Neural progenitor cell (in vitro differentiated cells): ENCODE data around the gene PTPN22. TPM values are rescaled to one million over a fixed set of nuclear protein-coding genes. Genes with fewer than 3 reads are reported as not detected.

ENCODE experiments used
- DNase-seq: peaks from one replicate; pipeline ENCODE4 v3.0.0-alpha.2; 2016; ENCODE audit warnings: low spot score
- H2AFZ ChIP-seq: fragments of 200-600 bp; sonication (generic); replicated peaks from 2 replicates; pipeline ENCODE4 v1.6.1; 2016; ENCODE audit warnings: antibody characterized with exemption
- H3F3A ChIP-seq: fragments of 200-600 bp; sonication (generic); 2 replicates; pipeline ENCODE4 v1.6.1; 2016; ENCODE audit warnings: antibody characterized with exemption, low read depth
- H3K27ac ChIP-seq: fragments of 200-600 bp; sonication (generic); 2 replicates; pipeline ENCODE4 v1.5.1; 2016; ENCODE audit warnings: mild to moderate bottlenecking
- H3K27me3 ChIP-seq: fragments of 200-600 bp; sonication (generic); 2 replicates; pipeline ENCODE4 v1.6.1; 2016; ENCODE audit warnings: mild to moderate bottlenecking, moderate library complexity
- H3K36me3 ChIP-seq: fragments of 200-600 bp; sonication (generic); 2 replicates; pipeline ENCODE4 v1.5.1; 2016
- H3K4me1 ChIP-seq: fragments of 200-600 bp; sonication (generic); 2 replicates; pipeline ENCODE4 v1.6.1; 2016; ENCODE audit warnings: mixed run types
- H3K4me2 ChIP-seq: fragments of 200-600 bp; sonication (generic); 2 replicates; pipeline ENCODE4 v1.6.1; 2016
- H3K4me3 ChIP-seq: fragments of 200-600 bp; sonication (generic); 2 replicates; pipeline ENCODE4 v1.5.1; 2016
- H3K79me2 ChIP-seq: fragments of 200-600 bp; sonication (generic); 2 replicates; pipeline ENCODE4 v1.6.1; 2016; ENCODE audit warnings: low read depth
- H3K9ac ChIP-seq: fragments of 200-600 bp; sonication (generic); 2 replicates; pipeline ENCODE4 v1.6.1; 2016
- H3K9me3 ChIP-seq: fragments of 200-600 bp; sonication (generic); 2 replicates; pipeline ENCODE4 v1.5.1; 2016; ENCODE audit warnings: low read depth
- H4K20me1 ChIP-seq: fragments of 200-600 bp; sonication (generic); 2 replicates; pipeline ENCODE4 v1.6.1; 2016; ENCODE audit warnings: low read depth
- H3K27ac Mint-ChIP-seq: 3 replicates; pipeline ENCODE4 v1.8.0; 2021; ENCODE audit warnings: mixed read lengths
- H3K27me3 Mint-ChIP-seq: 2 replicates; pipeline ENCODE4 v1.8.0; 2022; ENCODE audit warnings: low read depth, mild to moderate bottlenecking, inconsistent platforms, moderate library complexity, mixed read lengths; ENCODE audit not compliant: insufficient read depth
- H3K36me3 Mint-ChIP-seq: 3 replicates; pipeline ENCODE4 v1.8.0; 2021; ENCODE audit warnings: mixed read lengths
- H3K4me1 Mint-ChIP-seq: 3 replicates; pipeline ENCODE4 v1.8.0; 2021; ENCODE audit warnings: mixed read lengths
- H3K4me3 Mint-ChIP-seq: 3 replicates; pipeline ENCODE4 v1.8.0; 2021; ENCODE audit warnings: mild to moderate bottlenecking, moderate library complexity, mixed read lengths
- H3K9me3 Mint-ChIP-seq: 3 replicates; pipeline ENCODE4 v1.8.0; 2020; ENCODE audit warnings: mixed read lengths
- EZH2 ChIP-seq: fragments of 200-600 bp; sonication (generic); IDR thresholded peaks from 2 replicates; pipeline ENCODE4 v1.6.1; 2017; ENCODE audit warnings: antibody characterized with exemption, mild to moderate bottlenecking, moderate library complexity
- EZH2phosphoT487 ChIP-seq: fragments of 200-600 bp; sonication (generic); IDR thresholded peaks from 2 replicates; pipeline ENCODE4 v1.6.1; 2017; ENCODE audit warnings: antibody characterized with exemption
- total RNA-seq: library from RNA; depleted of rRNA; stranded (reverse); fragments of >200 nt; gene quantifications from 2 replicates; pipeline ENCODE4 v1.2.3, GENCODE V29; 2015; ENCODE audit warnings: low replicate concordance
- TF ChIP-seq, protein P1 (sequence below): fragments of 200-600 bp; sonication (generic); IDR thresholded peaks from 2 replicates; pipeline ENCODE4 v1.5.1; 2017; ENCODE audit warnings: antibody characterized with exemption, mild to moderate bottlenecking

The PTPN22 gene
- total RNA-seq, 1 donor from 2014 or later: not detected

GRCh38 chr1:113874012-113874879 is 2.7 kb upstream of the PTPN22 start:
- Mint-ChIP-seq H3K4me3 (no peak overlapping the region), H3K27me3 (peaks cover 2% of the 10 kb centered on the region), H3K36me3 (no peaks in the 10 kb centered on the region), H3K9me3 (no peaks in the 10 kb centered on the region), H3K4me1 (no peaks in the 10 kb centered on the region), H3K27ac (no peak overlapping the region)
- Histone ChIP-seq H3K4me3 (no peak overlapping the region), H3K4me1 (no peaks in the 10 kb centered on the region), H3K79me2 (no peaks in the 10 kb centered on the region), H3K9me3 (no peaks in the 10 kb centered on the region), H3K27ac (no peak overlapping the region), H3K36me3 (no peaks in the 10 kb centered on the region), H2AFZ (peak overlapping the region; percentile 61), H3K9ac (no peak overlapping the region), H3K4me2 (no peak overlapping the region), H3K27me3 (no peaks in the 10 kb centered on the region), H3F3A (no peaks in the 10 kb centered on the region), H4K20me1 (no peaks in the 10 kb centered on the region)
- DNase-seq: peak; percentile 9
- TF ChIP-seq EZH2phosphoT487: no peak
- TF ChIP-seq EZH2: no peak
- TF ChIP-seq, protein P1, sequence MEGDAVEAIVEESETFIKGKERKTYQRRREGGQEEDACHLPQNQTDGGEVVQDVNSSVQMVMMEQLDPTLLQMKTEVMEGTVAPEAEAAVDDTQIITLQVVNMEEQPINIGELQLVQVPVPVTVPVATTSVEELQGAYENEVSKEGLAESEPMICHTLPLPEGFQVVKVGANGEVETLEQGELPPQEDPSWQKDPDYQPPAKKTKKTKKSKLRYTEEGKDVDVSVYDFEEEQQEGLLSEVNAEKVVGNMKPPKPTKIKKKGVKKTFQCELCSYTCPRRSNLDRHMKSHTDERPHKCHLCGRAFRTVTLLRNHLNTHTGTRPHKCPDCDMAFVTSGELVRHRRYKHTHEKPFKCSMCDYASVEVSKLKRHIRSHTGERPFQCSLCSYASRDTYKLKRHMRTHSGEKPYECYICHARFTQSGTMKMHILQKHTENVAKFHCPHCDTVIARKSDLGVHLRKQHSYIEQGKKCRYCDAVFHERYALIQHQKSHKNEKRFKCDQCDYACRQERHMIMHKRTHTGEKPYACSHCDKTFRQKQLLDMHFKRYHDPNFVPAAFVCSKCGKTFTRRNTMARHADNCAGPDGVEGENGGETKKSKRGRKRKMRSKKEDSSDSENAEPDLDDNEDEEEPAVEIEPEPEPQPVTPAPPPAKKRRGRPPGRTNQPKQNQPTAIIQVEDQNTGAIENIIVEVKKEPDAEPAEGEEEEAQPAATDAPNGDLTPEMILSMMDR: peak; percentile 35

GRCh38 chr1:113872219-113872935 is 865 bp upstream of the PTPN22 start:
- H3K9ac ChIP-seq: no peak overlapping the region
- no peaks in the 10 kb centered on the region for H3K27me3 ChIP-seq
- Mint-ChIP-seq H3K36me3 (no peaks in the 10 kb centered on the region), H3K27ac (no peak overlapping the region), H3K27me3 (peaks cover 2% of the 10 kb centered on the region), H3K9me3 (no peaks in the 10 kb centered on the region), H3K4me3 (no peak overlapping the region), H3K4me1 (no peaks in the 10 kb centered on the region)
- H3K79me2 ChIP-seq: no peaks in the 10 kb centered on the region
- no peaks in the 10 kb centered on the region for H3K4me1 ChIP-seq
- no peaks in the 10 kb centered on the region for H3K9me3 ChIP-seq
- no peak overlapping the region for H3K4me3 ChIP-seq
- H3K36me3 ChIP-seq: no peaks in the 10 kb centered on the region
- no peak for TF ChIP-seq EZH2
- no peak for TF ChIP-seq EZH2phosphoT487
- TF ChIP-seq, protein P1: no peak
- no peaks in the 10 kb centered on the region for H4K20me1 ChIP-seq
- DNase-seq: no peak
- peak overlapping the region; percentile 59 for H2AFZ ChIP-seq
- no peaks in the 10 kb centered on the region for H3F3A ChIP-seq
- H3K27ac ChIP-seq: no peak overlapping the region
- H3K4me2 ChIP-seq: no peak overlapping the region

- no peaks in the 10 kb centered on the region for H3K36me3 ChIP-seq
- H3K36me3 Mint-ChIP-seq: no peaks in the 10 kb centered on the region
- no peaks in the 10 kb centered on the region for H4K20me1 ChIP-seq
- H3K79me2 ChIP-seq: no peaks in the 10 kb centered on the region
- no peak overlapping the region for H3K4me3 ChIP-seq
- TF ChIP-seq, protein P1: no peak
- TF ChIP-seq EZH2: no peak
- TF ChIP-seq EZH2phosphoT487: no peak
- H3K27me3 Mint-ChIP-seq: peaks cover 2% of the 10 kb centered on the region
- no peaks in the 10 kb centered on the region for H3K4me1 ChIP-seq
- no peak overlapping the region for H3K9ac ChIP-seq
- H3K4me2 ChIP-seq: no peak overlapping the region
- no peak overlapping the region for H3K4me3 Mint-ChIP-seq
- no peak overlapping the region for H3K27ac Mint-ChIP-seq
- no peaks in the 10 kb centered on the region for H3F3A ChIP-seq
- H2AFZ ChIP-seq: no peak overlapping the region
- no peaks in the 10 kb centered on the region for H3K4me1 Mint-ChIP-seq
- no peak overlapping the region for H3K27ac ChIP-seq
- no peak for DNase-seq
- H3K27me3 ChIP-seq: no peaks in the 10 kb centered on the region
- no peaks in the 10 kb centered on the region for H3K9me3 Mint-ChIP-seq
- no peaks in the 10 kb centered on the region for H3K9me3 ChIP-seq
These were observed 734 bp downstream of the PTPN22 start for GRCh38 chr1:113870778-113871177.
